Smooth muscle cell (in vitro differentiated cells): Measurements from ENCODE around the gene MTCH2. TPM values are rescaled to one million over a fixed set of nuclear protein-coding genes. Genes with fewer than 3 reads are reported as not detected.

Experiments used
- DNase-seq: peaks from one replicate; lab custom pipeline; 2025; ENCODE audit not compliant: unreplicated experiment; lab: John Stamatoyannopoulos, UW
- H2AFZ ChIP-seq: fragments of 200-600 bp; sonication (generic); 2 replicates; pipeline ENCODE4 v1.6.0; 2016; ENCODE audit warnings: antibody characterized with exemption, low read depth, mild to moderate bottlenecking
- H3F3A ChIP-seq: fragments of 200-600 bp; sonication (generic); 2 replicates; pipeline ENCODE4 v1.6.0; 2017; ENCODE audit warnings: antibody characterized with exemption, low read depth
- H3K27ac ChIP-seq: fragments of 200-600 bp; sonication (generic); 2 replicates; pipeline ENCODE4 v1.5.1; 2016; ENCODE audit warnings: low read depth, mild to moderate bottlenecking
- H3K27me3 ChIP-seq: fragments of 200-600 bp; sonication (generic); 2 replicates; pipeline ENCODE4 v1.6.1; 2016; ENCODE audit warnings: low read depth, mild to moderate bottlenecking
- H3K36me3 ChIP-seq: fragments of 200-600 bp; sonication (generic); 2 replicates; pipeline ENCODE4 v1.5.1; 2016; ENCODE audit warnings: low read depth
- H3K4me1 ChIP-seq: fragments of 200-600 bp; sonication (generic); 2 replicates; pipeline ENCODE4 v1.5.1; 2016; ENCODE audit warnings: low read depth
- H3K4me2 ChIP-seq: fragments of 200-600 bp; sonication (generic); 2 replicates; pipeline ENCODE4 v1.6.0; 2016; ENCODE audit warnings: mild to moderate bottlenecking
- H3K4me3 ChIP-seq: fragments of 200-600 bp; sonication (generic); 2 replicates; pipeline ENCODE4 v1.5.1; 2016; ENCODE audit warnings: mild to moderate bottlenecking
- H3K79me2 ChIP-seq: fragments of 200-600 bp; sonication (generic); 2 replicates; pipeline ENCODE4 v1.6.0; 2016; ENCODE audit warnings: low read depth, mild to moderate bottlenecking
- H3K9ac ChIP-seq: fragments of 200-600 bp; sonication (generic); 2 replicates; pipeline ENCODE4 v1.6.0; 2016; ENCODE audit warnings: low read depth
- H3K9me3 ChIP-seq: fragments of 200-600 bp; sonication (generic); replicated peaks from 2 replicates; pipeline ENCODE4 v1.5.1; 2016; ENCODE audit warnings: low read depth
- H4K20me1 ChIP-seq: fragments of 200-600 bp; sonication (generic); 2 replicates; pipeline ENCODE4 v1.6.0; 2016; ENCODE audit warnings: low read depth
- CTCF ChIP-seq: fragments of 200-600 bp; sonication (generic); IDR thresholded peaks from 2 replicates; pipeline ENCODE4 v1.5.1; 2017; ENCODE audit warnings: borderline replicate concordance, mild to moderate bottlenecking, antibody characterized with exemption; ENCODE audit not compliant: insufficient read depth, poor library complexity, severe bottlenecking
- WGBS: methylation state at CpG from one replicate; pipeline ENCODE4 v1.1.7; 2016; ENCODE audit warnings: low lambda C conversion rate; 5-methylcytosine and 5-hydroxymethylcytosine counted together
- polyA plus RNA-seq: library from polyadenylated mRNA; unstranded; fragments of >200 nt; fragmentation: Nextera tagmentation; extraction: Ambion mirVana; gene quantifications from 2 replicates; pipeline ENCODE4 v1.2.1, GENCODE V29; 2016
- total RNA-seq: library from RNA; depleted of rRNA; stranded (reverse); fragments of >200 nt; gene quantifications from 2 replicates; pipeline ENCODE4 v1.2.3, GENCODE V29; 2014

The MTCH2 gene
- total and polyA plus RNA-seq, 2 experiments from 2014 or later, result 97.0 to 152 TPM

DNA sequence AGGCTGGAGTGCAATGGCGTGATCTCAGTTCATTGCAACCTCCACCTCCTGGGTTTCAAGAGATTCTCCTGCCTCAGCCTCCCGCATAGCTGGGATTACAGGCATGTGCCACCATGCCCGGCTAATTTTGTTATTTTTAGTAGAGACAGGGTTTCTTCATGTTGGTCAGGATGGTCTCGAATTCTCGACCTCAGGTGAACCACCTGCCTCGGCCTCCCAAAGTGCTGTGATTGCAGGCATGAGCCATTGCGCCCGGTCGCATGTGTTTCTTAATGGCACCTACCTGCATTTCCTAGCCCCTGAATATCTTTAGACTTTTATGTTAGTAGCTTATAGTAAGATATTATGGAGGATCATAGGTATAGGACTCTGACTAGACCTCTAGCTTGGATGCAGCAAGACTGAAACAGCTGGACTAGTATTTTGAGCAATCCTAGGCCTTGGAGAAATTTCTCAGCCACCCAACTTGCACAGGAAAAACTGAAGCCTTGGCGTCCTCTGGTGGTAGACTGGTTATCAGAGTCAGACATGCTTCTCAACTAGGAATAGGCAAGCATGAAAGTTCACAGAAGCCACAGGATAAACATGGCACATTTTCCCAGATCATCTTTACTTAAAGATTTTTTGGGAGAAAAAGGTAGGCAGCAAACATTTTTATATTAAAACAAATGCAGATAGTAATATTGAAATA, 25.5 kb downstream of the MTCH2 start:
- 88% methylated on average over 10 of the region's 10 CpGs for WGBS
- Histone ChIP-seq H3K79me2 (no peaks in the 10 kb centered on the region), H3K9me3 (no peaks in the 10 kb centered on the region), H3K36me3 (peaks cover 5% of the 10 kb centered on the region), H2AFZ (no peak overlapping the region), H3K27me3 (no peaks in the 10 kb centered on the region), H3K4me1 (no peaks in the 10 kb centered on the region), H3K9ac (no peak overlapping the region), H3F3A (peaks cover 4% of the 10 kb centered on the region), H3K4me3 (no peak overlapping the region), H3K4me2 (peak overlapping the region; percentile 5), H4K20me1 (no peaks in the 10 kb centered on the region), H3K27ac (peak overlapping the region; percentile 55)
- TF ChIP-seq CTCF, result peak; percentile 64
- DNase-seq, result no peak

DNA sequence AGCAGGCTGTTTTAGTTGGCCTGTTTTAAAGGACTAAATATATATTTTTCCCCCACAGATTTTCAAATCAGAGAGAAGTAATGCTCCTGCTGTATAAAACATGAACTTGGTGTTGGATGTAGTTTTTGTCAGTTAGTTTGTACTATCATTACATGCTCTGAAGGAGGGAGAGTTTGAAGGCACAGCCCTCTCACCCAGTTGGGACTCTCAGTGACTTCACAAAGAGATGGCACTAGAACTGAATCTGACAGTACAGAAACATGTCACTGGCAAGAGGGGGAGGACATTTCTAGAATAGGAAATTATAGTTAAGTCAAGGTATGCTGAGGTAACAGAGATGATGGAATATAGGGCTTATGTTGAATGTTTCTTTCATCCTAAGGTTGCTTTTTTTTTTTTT, 27.1 kb downstream of the MTCH2 start:
- TF ChIP-seq CTCF, result no peak
- no peak overlapping the region for H2AFZ ChIP-seq
- H3K27me3 ChIP-seq, result no peaks in the 10 kb centered on the region
- no peaks in the 10 kb centered on the region for H4K20me1 ChIP-seq
- no peak overlapping the region for H3K4me3 ChIP-seq
- no peak overlapping the region for H3K4me2 ChIP-seq
- no peaks in the 10 kb centered on the region for H3K36me3 ChIP-seq
- H3K4me1 ChIP-seq, result no peaks in the 10 kb centered on the region
- no peak overlapping the region for H3K27ac ChIP-seq
- H3F3A ChIP-seq, result peaks cover 4% of the 10 kb centered on the region
- DNase-seq, result no peak
- H3K9me3 ChIP-seq, result no peaks in the 10 kb centered on the region
- no peak overlapping the region for H3K9ac ChIP-seq
- H3K79me2 ChIP-seq, result no peaks in the 10 kb centered on the region

DNA sequence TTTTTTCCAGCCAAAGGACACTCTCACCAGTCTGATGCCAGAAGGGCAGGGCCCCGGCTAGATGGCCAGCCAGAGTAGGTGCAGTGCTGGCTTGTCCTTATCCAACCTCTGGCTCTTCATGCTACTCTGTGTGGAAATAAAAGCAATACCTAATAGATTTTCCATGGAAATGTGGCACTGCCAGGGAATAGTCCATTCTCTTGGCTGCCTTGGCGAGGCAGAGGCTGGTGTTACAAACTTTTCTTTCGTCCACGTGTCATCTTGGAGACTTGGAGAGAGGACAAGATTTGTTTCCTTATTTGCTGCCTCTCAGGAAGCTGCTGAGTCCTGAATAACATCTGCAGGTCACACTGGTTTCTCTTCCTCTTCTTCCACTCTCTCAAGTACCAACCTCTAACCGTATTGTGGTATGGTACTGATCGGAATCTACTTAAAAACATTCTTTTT, 31.0 kb downstream of the MTCH2 start:
- Histone ChIP-seq H3K27ac (no peak overlapping the region), H3K9me3 (no peaks in the 10 kb centered on the region), H3K4me2 (no peak overlapping the region), H4K20me1 (peaks cover 3% of the 10 kb centered on the region), H3K79me2 (no peaks in the 10 kb centered on the region), H3K4me1 (peaks cover 8% of the 10 kb centered on the region), H3K36me3 (no peaks in the 10 kb centered on the region), H3F3A (peaks cover 6% of the 10 kb centered on the region), H3K4me3 (no peak overlapping the region), H2AFZ (no peak overlapping the region), H3K27me3 (no peaks in the 10 kb centered on the region), H3K9ac (no peak overlapping the region)
- 94% methylated on average over 6 of the region's 6 CpGs for WGBS
- DNase-seq, result no peak
- TF ChIP-seq CTCF, result no peak

GRCh38 chr11:47609675-47610074, 32.7 kb downstream of the MTCH2 start:
- H3K79me2 ChIP-seq, result no peaks in the 10 kb centered on the region
- no peak overlapping the region for H3K27ac ChIP-seq
- no peaks in the 10 kb centered on the region for H3K27me3 ChIP-seq
- peaks cover 3% of the 10 kb centered on the region for H4K20me1 ChIP-seq
- DNase-seq, result no peak
- H3K4me1 ChIP-seq, result peaks cover 8% of the 10 kb centered on the region
- H3F3A ChIP-seq, result peaks cover 6% of the 10 kb centered on the region
- TF ChIP-seq CTCF, result no peak
- H3K36me3 ChIP-seq, result no peaks in the 10 kb centered on the region
- no peaks in the 10 kb centered on the region for H3K9me3 ChIP-seq
- no peak overlapping the region for H3K4me2 ChIP-seq
- WGBS, result 63% methylated on average over 3 of the region's 3 CpGs
- H3K9ac ChIP-seq, result no peak overlapping the region
- no peak overlapping the region for H3K4me3 ChIP-seq
- no peak overlapping the region for H2AFZ ChIP-seq
